Measurements from ENCODE around the gene EPG5.

Gene EPG5

DNA sequence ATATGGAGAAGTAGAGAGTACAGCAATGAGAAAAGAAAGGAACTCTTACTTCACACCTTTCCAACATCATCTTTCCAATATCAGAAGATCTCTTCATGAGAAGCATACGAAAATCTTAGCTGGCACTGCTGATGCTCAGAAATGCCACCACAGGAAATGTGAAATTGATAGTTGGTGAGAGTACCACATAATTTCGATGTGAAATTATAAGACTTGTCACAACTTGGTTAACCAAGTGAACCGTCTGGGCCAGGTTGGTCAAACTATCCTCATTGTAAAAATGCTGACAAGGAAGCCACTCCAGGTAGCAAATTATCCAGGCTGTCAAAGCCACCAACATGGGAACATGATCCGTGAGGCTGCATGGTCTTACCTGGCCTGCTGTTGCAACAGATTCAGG, 66.5 kb downstream of the EPG5 start:
- no peak overlapping the region for H3K4me3 ChIP-seq (ENCODE audit: low read depth, low read length)
- no peak for DNase-seq (ENCODE audit: low read depth)
- TF ChIP-seq CTCF (IDR thresholded peaks at IDR 0.05; ENCODE audit: control insufficient read depth, extremely low read depth, insufficient read depth): no peak

GRCh38 chr18:45896991-45897390, 70.1 kb downstream of the EPG5 start:
- no peak for TF ChIP-seq CTCF (IDR thresholded peaks at IDR 0.05; ENCODE audit: control insufficient read depth, extremely low read depth, insufficient read depth)
- DNase-seq (ENCODE audit: low read depth): no peak
- H3K4me3 ChIP-seq (ENCODE audit: low read depth, low read length): no peak overlapping the region

DNA sequence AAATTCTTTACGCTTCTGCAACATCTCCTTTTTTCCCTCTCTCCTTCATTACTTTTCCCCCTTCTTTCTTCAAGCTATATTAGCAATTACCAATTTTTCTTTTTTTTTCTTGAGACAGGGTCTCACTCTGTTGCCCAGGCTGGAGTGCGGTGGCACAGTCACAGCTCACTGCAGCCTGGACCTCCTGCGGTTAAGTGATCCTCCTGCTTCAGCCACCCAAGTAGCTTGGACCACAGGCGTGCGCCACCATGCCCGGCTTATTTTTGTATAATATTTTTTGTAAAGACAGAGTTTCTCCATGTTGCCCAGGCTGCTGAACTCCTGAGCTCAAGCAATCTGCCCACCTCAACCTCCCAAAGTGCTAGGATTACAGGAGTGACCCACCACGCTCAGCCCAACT, 70.7 kb downstream of the EPG5 start:
- TF ChIP-seq CTCF (IDR thresholded peaks at IDR 0.05; ENCODE audit: control insufficient read depth, extremely low read depth, insufficient read depth): no peak
- DNase-seq (ENCODE audit: low read depth): no peak

GRCh38 chr18:45895339-45895738, 71.8 kb downstream of the EPG5 start:
- no peak for DNase-seq (ENCODE audit: low read depth)
- H3K4me3 ChIP-seq (ENCODE audit: low read depth, low read length): no peak overlapping the region
- no peak for TF ChIP-seq CTCF (IDR thresholded peaks at IDR 0.05; ENCODE audit: control insufficient read depth, extremely low read depth, insufficient read depth)

More for the DNA sequence above, 70.7 kb downstream of the EPG5 start:
- no peak overlapping the region for H3K4me3 ChIP-seq (ENCODE audit: low read depth, low read length)

DNA sequence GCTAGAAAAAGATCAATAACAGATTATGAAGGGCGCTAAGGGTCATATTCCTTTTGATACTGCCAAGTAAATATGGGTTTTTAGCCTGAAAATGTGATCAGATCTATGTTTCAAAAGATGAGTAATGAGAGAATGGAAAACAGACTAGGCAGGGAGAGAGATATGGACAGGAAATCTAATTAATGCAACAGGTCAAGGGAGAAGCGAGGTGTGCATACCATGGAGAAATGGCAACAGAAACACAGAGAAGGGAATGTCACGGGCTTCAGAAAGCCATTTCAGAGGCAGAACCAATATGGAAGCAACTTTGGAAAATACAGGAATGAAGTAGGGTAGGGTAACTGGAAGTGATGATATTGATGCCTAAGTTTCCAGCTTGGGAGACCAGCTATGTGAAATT, 72.3 kb downstream of the EPG5 start:
- DNase-seq (ENCODE audit: low read depth): no peak
- no peak for TF ChIP-seq CTCF (IDR thresholded peaks at IDR 0.05; ENCODE audit: control insufficient read depth, extremely low read depth, insufficient read depth)
- no peak overlapping the region for H3K4me3 ChIP-seq (ENCODE audit: low read depth, low read length)

GRCh38 chr18:45891806-45892205, 75.3 kb downstream of the EPG5 start:
- H3K4me3 ChIP-seq (ENCODE audit: low read depth, low read length): no peak overlapping the region
- TF ChIP-seq CTCF (IDR thresholded peaks at IDR 0.05; ENCODE audit: control insufficient read depth, extremely low read depth, insufficient read depth): no peak
- DNase-seq (ENCODE audit: low read depth): no peak

DNA sequence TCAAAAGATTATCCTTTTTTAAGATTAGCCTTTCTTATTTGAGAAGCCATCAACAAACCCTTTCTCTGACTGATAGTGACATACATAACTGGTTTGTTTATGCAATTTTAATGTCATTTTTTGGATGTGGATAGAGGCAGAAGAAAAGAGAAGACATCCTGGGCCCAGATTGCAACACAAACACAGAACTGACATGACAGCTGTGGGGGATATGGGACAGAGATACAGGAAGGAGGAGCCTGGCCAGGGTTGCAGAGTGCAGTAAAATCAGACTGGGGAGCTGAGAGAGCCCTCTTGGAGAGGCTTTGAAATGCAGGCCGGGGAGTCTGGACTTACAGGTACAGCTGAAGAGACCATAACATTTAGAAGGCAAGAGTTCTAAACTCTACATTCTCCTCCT, 76.5 kb downstream of the EPG5 start:
- no peak for TF ChIP-seq CTCF (IDR thresholded peaks at IDR 0.05; ENCODE audit: control insufficient read depth, extremely low read depth, insufficient read depth)
- H3K4me3 ChIP-seq (ENCODE audit: low read depth, low read length): no peak overlapping the region
- no peak for DNase-seq (ENCODE audit: low read depth)
